ENCODE results near the gene NCF1. TPM values are rescaled to one million over a fixed set of nuclear protein-coding genes. Genes with fewer than 3 reads are reported as not detected.
A peak's percentile ranks its signal among the peaks of the same experiment; 100 is the strongest.
"Not testable (repeated sequence)": the region's sequence is repeated elsewhere in the genome, so short reads cannot be mapped to it uniquely, and the experiment has no call there.

The NCF1 gene
- polyA plus RNA-seq, 3 donors, result 489 to 1,218 (median 508) TPM

GRCh38 chr7:74726309-74727101 lies 47.3 kb upstream of the NCF1 start:
- H3K4me2 ChIP-seq (replicated peaks; ENCODE audit: extremely low read depth, low read length, poor library complexity, severe bottlenecking), result no peak overlapping the region
- 100% methylated on average over 4 of the region's 8 CpGs for WGBS (ENCODE audit: insufficient coverage)

GRCh38 chr7:74728686-74729085 lies 45.1 kb upstream of the NCF1 start:
- not testable (repeated sequence) for H3K4me2 ChIP-seq (replicated peaks; ENCODE audit: extremely low read depth, low read length, poor library complexity, severe bottlenecking)
- WGBS (ENCODE audit: insufficient coverage), result no CpG with 5 or more reads among the region's 10 CpGs

More at GRCh38 chr7:74726309-74727101, 47.3 kb upstream of the NCF1 start:
- Histone ChIP-seq H3K4me1 (ENCODE audit: control insufficient read depth in 1 of 2, insufficient read depth in 2 of 2, low read length in 2 of 2) (no peaks in the 10 kb centered on the region), H3K9me3 (replicated peaks in 1 of 2; ENCODE audit: control insufficient read depth in 1 of 2, insufficient read depth in 1 of 2, low read length in 2 of 2) (no peaks in the 10 kb centered on the region), H2AFZ (ENCODE audit: insufficient read depth, low read depth, low read length, poor library complexity, severe bottlenecking) (no peak overlapping the region), H4K20me1 (ENCODE audit: insufficient read depth, low read length) (peaks cover 3% of the 10 kb centered on the region), H3K27ac (ENCODE audit: low read depth in 1 of 2, low read length in 2 of 2) (no peak overlapping the region), H3K79me2 (ENCODE audit: insufficient read depth, low read length) (no peaks in the 10 kb centered on the region), H3K27me3 (ENCODE audit: control insufficient read depth in 2 of 2, insufficient read depth in 2 of 2, low read length in 2 of 2) (no peaks in the 10 kb centered on the region), H3K9ac (ENCODE audit: insufficient read depth, low read length, poor library complexity, severe bottlenecking) (no peak overlapping the region), H3K4me3 (replicated peaks in 1 of 3; ENCODE audit: low read depth in 2 of 3, low read length in 3 of 3) (no peak overlapping the region), H3K36me3 (replicated peaks in 1 of 2; ENCODE audit: control insufficient read depth in 1 of 2, insufficient read depth in 2 of 2, low read length in 2 of 2) (peaks cover 10 to 38% of the 10 kb centered on the region in 2 donors)
- no peaks in the 10 kb centered on the region for H3K4me1 Mint-ChIP-seq
- H3K27ac Mint-ChIP-seq, result peak overlapping the region in 2 of 7 donors; percentile 25 to 41
- intact Hi-C loops (cut with micrococcal nuclease), result no loop called here
- no peak for DNase-seq
- no peak overlapping the region for H3K4me3 Mint-ChIP-seq
- TF ChIP-seq CTCF (IDR thresholded peaks at IDR 0.05), result no peak
- H3K36me3 Mint-ChIP-seq, result peaks cover 29 to 34% of the 10 kb centered on the region in 2 donors
- no peaks in the 10 kb centered on the region for H3K9me3 Mint-ChIP-seq
- no peaks in the 10 kb centered on the region for H3K27me3 Mint-ChIP-seq (ENCODE audit: low read depth in 3 of 3)

GRCh38 chr7:74730186-74730585 lies 43.6 kb upstream of the NCF1 start:
- H3K27me3 ChIP-seq (ENCODE audit: control insufficient read depth in 2 of 2, insufficient read depth in 2 of 2, low read length in 2 of 2); H3K27ac Mint-ChIP-seq; H3K27ac ChIP-seq (ENCODE audit: low read depth in 1 of 2, low read length in 2 of 2); H2AFZ ChIP-seq (ENCODE audit: insufficient read depth, low read depth, low read length, poor library complexity, severe bottlenecking); H3K4me1 Mint-ChIP-seq; H3K79me2 ChIP-seq (ENCODE audit: insufficient read depth, low read length); H3K4me3 ChIP-seq (replicated peaks in 1 of 3; ENCODE audit: low read depth in 2 of 3, low read length in 3 of 3); H3K9me3 ChIP-seq (replicated peaks in 1 of 2; ENCODE audit: control insufficient read depth in 1 of 2, insufficient read depth in 1 of 2, low read length in 2 of 2); H4K20me1 ChIP-seq (ENCODE audit: insufficient read depth, low read length); H3K9ac ChIP-seq (ENCODE audit: insufficient read depth, low read length, poor library complexity, severe bottlenecking); H3K4me2 ChIP-seq (replicated peaks; ENCODE audit: extremely low read depth, low read length, poor library complexity, severe bottlenecking); H3K4me1 ChIP-seq (ENCODE audit: control insufficient read depth in 1 of 2, insufficient read depth in 2 of 2, low read length in 2 of 2); H3K9me3 Mint-ChIP-seq; H3K27me3 Mint-ChIP-seq (ENCODE audit: low read depth in 3 of 3); DNase-seq; intact Hi-C loops (cut with micrococcal nuclease); H3K4me3 Mint-ChIP-seq: not testable (repeated sequence)
- WGBS (ENCODE audit: insufficient coverage), result no CpG with 5 or more reads among the region's 5 CpGs
- H3K36me3 ChIP-seq (replicated peaks in 1 of 2; ENCODE audit: control insufficient read depth in 1 of 2, insufficient read depth in 2 of 2, low read length in 2 of 2), result peaks cover 4 to 17% of the 10 kb centered on the region in 2 donors
- H3K36me3 Mint-ChIP-seq, result peaks cover 10 to 14% of the 10 kb centered on the region in 2 donors

More at GRCh38 chr7:74728686-74729085, 45.1 kb upstream of the NCF1 start:
- H3K27me3 ChIP-seq (ENCODE audit: control insufficient read depth in 2 of 2, insufficient read depth in 2 of 2, low read length in 2 of 2); H4K20me1 ChIP-seq (ENCODE audit: insufficient read depth, low read length); DNase-seq; H3K27ac ChIP-seq (ENCODE audit: low read depth in 1 of 2, low read length in 2 of 2); H3K27me3 Mint-ChIP-seq (ENCODE audit: low read depth in 3 of 3); H3K4me1 ChIP-seq (ENCODE audit: control insufficient read depth in 1 of 2, insufficient read depth in 2 of 2, low read length in 2 of 2); H3K4me1 Mint-ChIP-seq; H3K4me3 ChIP-seq (replicated peaks in 1 of 3; ENCODE audit: low read depth in 2 of 3, low read length in 3 of 3); H2AFZ ChIP-seq (ENCODE audit: insufficient read depth, low read depth, low read length, poor library complexity, severe bottlenecking); H3K9me3 ChIP-seq (replicated peaks in 1 of 2; ENCODE audit: control insufficient read depth in 1 of 2, insufficient read depth in 1 of 2, low read length in 2 of 2); H3K4me3 Mint-ChIP-seq; H3K9me3 Mint-ChIP-seq; H3K27ac Mint-ChIP-seq; H3K79me2 ChIP-seq (ENCODE audit: insufficient read depth, low read length); H3K9ac ChIP-seq (ENCODE audit: insufficient read depth, low read length, poor library complexity, severe bottlenecking); intact Hi-C loops (cut with micrococcal nuclease): not testable (repeated sequence)
- H3K36me3 Mint-ChIP-seq, result peaks cover 13 to 19% of the 10 kb centered on the region in 2 donors
- H3K36me3 ChIP-seq (replicated peaks in 1 of 2; ENCODE audit: control insufficient read depth in 1 of 2, insufficient read depth in 2 of 2, low read length in 2 of 2), result peaks cover 4 to 18% of the 10 kb centered on the region in 2 donors
